Inflammatory macrophage (primary cell): ENCODE measurements around the gene DAB2IP.

Source experiments
- DNase-seq, 2 donors: peaks; one replicate each; pipeline ENCODE4 v3.0.0-alpha.2; 2020 to 2022

Gene DAB2IP

GRCh38 chr9:121748074-121748473 lies 96.6 kb downstream of the DAB2IP start:
- no peak for DNase-seq

- DNase-seq, result no peak
Measured at GRCh38 chr9:121748727-121749423, 97.4 kb downstream of the DAB2IP start.

- no peak for DNase-seq
Measured at GRCh38 chr9:121749614-121750013, 98.2 kb downstream of the DAB2IP start.

GRCh38 chr9:121750259-121750714 lies 98.9 kb downstream of the DAB2IP start:
- no peak for DNase-seq

- DNase-seq, result no peak
Measured at GRCh38 chr9:121750715-121751623, 99.5 kb downstream of the DAB2IP start.

GRCh38 chr9:121751686-121752445 lies 100.4 kb downstream of the DAB2IP start:
- no peak for DNase-seq

- no peak for DNase-seq
Measured at GRCh38 chr9:121752929-121753328, 101.5 kb downstream of the DAB2IP start.

GRCh38 chr9:121753802-121754654 lies 102.6 kb downstream of the DAB2IP start:
- DNase-seq, result no peak

- DNase-seq, result no peak
Measured at GRCh38 chr9:121754655-121755436, 103.4 kb downstream of the DAB2IP start.

GRCh38 chr9:121755581-121755980 lies 104.1 kb downstream of the DAB2IP start:
- no peak for DNase-seq

GRCh38 chr9:121756474-121757280 lies 105.2 kb downstream of the DAB2IP start:
- DNase-seq, result no peak

- DNase-seq, result no peak
Measured at GRCh38 chr9:121757281-121757585, 105.8 kb downstream of the DAB2IP start.

- DNase-seq, result no peak
Measured at GRCh38 chr9:121758693-121759092, 107.3 kb downstream of the DAB2IP start.

- no peak for DNase-seq
Measured at GRCh38 chr9:121759996-121760395, 108.6 kb downstream of the DAB2IP start.

- DNase-seq, result no peak
Measured at GRCh38 chr9:121760571-121760970, 109.1 kb downstream of the DAB2IP start.

- DNase-seq, result no peak
Measured at GRCh38 chr9:121763131-121763530, 111.7 kb downstream of the DAB2IP start.

GRCh38 chr9:121763561-121764370 lies 112.3 kb downstream of the DAB2IP start:
- DNase-seq, result no peak

- DNase-seq, result no peak
Measured at GRCh38 chr9:121764371-121764730, 112.9 kb downstream of the DAB2IP start.
